ENCODE results near the gene GAD2. TPM values are rescaled to one million over a fixed set of nuclear protein-coding genes. Genes with fewer than 3 reads are reported as not detected.

The GAD2 gene
- polyA plus RNA-seq, 1 of the 3 experiments (the other 2 are of a cell fraction), result not detected

- no peak overlapping the region for H3K9ac ChIP-seq
- 4% methylated on average over 6 of the region's 6 CpGs for WGBS (ENCODE audit: low lambda C conversion rate)
- no peaks in the 10 kb centered on the region for H3K9me2 ChIP-seq
- TF ChIP-seq EP300 (IDR thresholded peaks at IDR 0.05; ENCODE audit: borderline replicate concordance in 1 of 2, low read depth in 1 of 2, low read length in 1 of 2) (no peak), TAF1 (IDR thresholded peaks at IDR 0.05; ENCODE audit: borderline replicate concordance, low read depth, low read length) (no peak), USF2 (IDR thresholded peaks at IDR 0.05; ENCODE audit: borderline replicate concordance, low read depth, low read length) (no peak), TCF12 (IDR thresholded peaks at IDR 0.05) (no peak), EZH2phosphoT487 (IDR thresholded peaks at IDR 0.05; ENCODE audit: borderline replicate concordance, low read depth) (no peak), FOXM1 (IDR thresholded peaks at IDR 0.05; ENCODE audit: low read depth) (no peak)
- no peak overlapping the region for H3K4me3 ChIP-seq (ENCODE audit: low read depth in 2 of 2, low read length in 1 of 2)
- H3K27me3 ChIP-seq (ENCODE audit: insufficient read depth), result no peaks in the 10 kb centered on the region
- H2AFZ ChIP-seq (ENCODE audit: low read depth), result no peak overlapping the region
- H4K20me1 ChIP-seq (ENCODE audit: insufficient read depth), result no peaks in the 10 kb centered on the region
- CTCF ChIA-PET, result no interaction called here
- H3K4me2 ChIP-seq, result no peak overlapping the region
- H3K9me3 ChIP-seq, result no peaks in the 10 kb centered on the region
- no peaks in the 10 kb centered on the region for H3K79me2 ChIP-seq (ENCODE audit: insufficient read depth)
- H3K27ac ChIP-seq (ENCODE audit: low read depth in 2 of 2, low read length in 1 of 2), result no peak overlapping the region
- H3K36me3 ChIP-seq (replicated peaks in 1 of 2; ENCODE audit: control insufficient read depth in 1 of 2, insufficient read depth in 2 of 2, low read length in 1 of 2), result no peaks in the 10 kb centered on the region
- no peak for DNase-seq
- H3F3A ChIP-seq (replicated peaks; ENCODE audit: insufficient read depth), result no peaks in the 10 kb centered on the region
- POLR2A ChIA-PET, result no interaction called here
- no peaks in the 10 kb centered on the region for H3K4me1 ChIP-seq (ENCODE audit: control insufficient read depth in 1 of 2, insufficient read depth in 2 of 2, low read depth in 1 of 2, low read length in 1 of 2)
These were observed 33.1 kb downstream of the GAD2 start for GRCh38 chr10:26249681-26250080.

GRCh38 chr10:26251925-26252324 lies 35.4 kb downstream of the GAD2 start:
- Histone ChIP-seq H3K4me1 (ENCODE audit: control insufficient read depth in 1 of 2, insufficient read depth in 2 of 2, low read depth in 1 of 2, low read length in 1 of 2) (no peaks in the 10 kb centered on the region), H3K79me2 (ENCODE audit: insufficient read depth) (no peaks in the 10 kb centered on the region), H3K27ac (ENCODE audit: low read depth in 2 of 2, low read length in 1 of 2) (no peak overlapping the region), H3K4me3 (ENCODE audit: low read depth in 2 of 2, low read length in 1 of 2) (no peak overlapping the region), H3K9ac (no peak overlapping the region), H3K27me3 (ENCODE audit: insufficient read depth) (no peaks in the 10 kb centered on the region), H3K36me3 (replicated peaks in 1 of 2; ENCODE audit: control insufficient read depth in 1 of 2, insufficient read depth in 2 of 2, low read length in 1 of 2) (no peaks in the 10 kb centered on the region), H3K9me3 (no peaks in the 10 kb centered on the region), H4K20me1 (ENCODE audit: insufficient read depth) (no peaks in the 10 kb centered on the region), H3F3A (replicated peaks; ENCODE audit: insufficient read depth) (no peaks in the 10 kb centered on the region), H3K9me2 (no peaks in the 10 kb centered on the region), H2AFZ (ENCODE audit: low read depth) (no peak overlapping the region), H3K4me2 (no peak overlapping the region)
- no peak for DNase-seq
- ChIA-PET CTCF (no interaction called here), POLR2A (no interaction called here)
- 37% methylated on average over 6 of the region's 6 CpGs for WGBS (ENCODE audit: low lambda C conversion rate)
- TF ChIP-seq TCF12 (IDR thresholded peaks at IDR 0.05), result no peak
- no peak for TF ChIP-seq YY1 (IDR thresholded peaks at IDR 0.05; ENCODE audit: low read depth)

GRCh38 chr10:26254616-26255015 lies 38.0 kb downstream of the GAD2 start:
- H3K36me3 ChIP-seq (replicated peaks in 1 of 2; ENCODE audit: control insufficient read depth in 1 of 2, insufficient read depth in 2 of 2, low read length in 1 of 2), result no peaks in the 10 kb centered on the region
- WGBS (ENCODE audit: low lambda C conversion rate), result 13% methylated on average over 7 of the region's 7 CpGs
- no peak overlapping the region for H2AFZ ChIP-seq (ENCODE audit: low read depth)
- H3K9me3 ChIP-seq, result no peaks in the 10 kb centered on the region
- no peaks in the 10 kb centered on the region for H3K9me2 ChIP-seq
- H4K20me1 ChIP-seq (ENCODE audit: insufficient read depth), result no peaks in the 10 kb centered on the region
- H3K4me3 ChIP-seq (ENCODE audit: low read depth in 2 of 2, low read length in 1 of 2), result no peak overlapping the region
- no peaks in the 10 kb centered on the region for H3K4me1 ChIP-seq (ENCODE audit: control insufficient read depth in 1 of 2, insufficient read depth in 2 of 2, low read depth in 1 of 2, low read length in 1 of 2)
- H3K79me2 ChIP-seq (ENCODE audit: insufficient read depth), result no peaks in the 10 kb centered on the region
- no peaks in the 10 kb centered on the region for H3K27me3 ChIP-seq (ENCODE audit: insufficient read depth)
- TF ChIP-seq RXRA (IDR thresholded peaks at IDR 0.05; ENCODE audit: borderline replicate concordance, low read depth) (no peak), SIN3A (IDR thresholded peaks at IDR 0.05; ENCODE audit: borderline replicate concordance, low read depth, low read length) (no peak), JUND (IDR thresholded peaks at IDR 0.05) (no peak), FOSL2 (IDR thresholded peaks at IDR 0.05; ENCODE audit: borderline replicate concordance, low read depth) (no peak), IRF3 (IDR thresholded peaks at IDR 0.05; ENCODE audit: low read depth, low read length) (no peak), TEAD4 (IDR thresholded peaks at IDR 0.05; ENCODE audit: borderline replicate concordance, insufficient read depth) (no peak), EZH2phosphoT487 (IDR thresholded peaks at IDR 0.05; ENCODE audit: borderline replicate concordance, low read depth) (no peak), RCOR1 (IDR thresholded peaks at IDR 0.05; ENCODE audit: low read length) (no peak), SMC3 (IDR thresholded peaks at IDR 0.05; ENCODE audit: low read depth, low read length) (no peak), CTCF (IDR thresholded peaks at IDR 0.05) (no peak)
- H3K9ac ChIP-seq, result no peak overlapping the region
- H3K27ac ChIP-seq (ENCODE audit: low read depth in 2 of 2, low read length in 1 of 2), result no peak overlapping the region
- no peak overlapping the region for H3K4me2 ChIP-seq
- no peak for DNase-seq
- CTCF ChIA-PET, result no interaction called here
- no peaks in the 10 kb centered on the region for H3F3A ChIP-seq (replicated peaks; ENCODE audit: insufficient read depth)
- POLR2A ChIA-PET, result no interaction called here
